GM19023 (cell line): ENCODE results near the gene CHGA.

ENCODE experiments used
- ATAC-seq: cut with Tn5 transposase; IDR thresholded peaks from one replicate; pipeline ENCODE4 v1.9.1; 2021; ENCODE audit warnings: mild to moderate bottlenecking, moderate library complexity; ENCODE audit not compliant: unreplicated experiment

Gene CHGA

DNA sequence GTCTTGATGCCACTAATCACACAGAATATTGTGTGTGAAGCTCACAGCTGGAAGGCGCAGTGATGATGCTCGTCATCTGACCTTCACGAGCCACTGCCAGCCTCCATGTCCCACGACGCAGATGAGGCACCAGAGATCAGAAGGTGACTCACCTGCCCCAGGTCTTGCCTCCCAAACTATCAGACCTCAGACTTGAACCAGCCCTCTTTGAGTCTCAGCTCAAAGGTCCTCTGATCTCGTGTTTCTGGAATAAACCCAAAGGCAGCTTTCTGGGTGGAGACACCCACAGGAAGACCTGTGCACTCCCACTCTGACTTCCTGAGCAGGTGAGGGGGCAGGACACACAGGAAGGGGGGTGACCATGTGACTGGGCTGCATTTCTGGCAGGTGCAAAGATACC lies 19.6 kb upstream of the CHGA start:
- no peak for ATAC-seq

DNA sequence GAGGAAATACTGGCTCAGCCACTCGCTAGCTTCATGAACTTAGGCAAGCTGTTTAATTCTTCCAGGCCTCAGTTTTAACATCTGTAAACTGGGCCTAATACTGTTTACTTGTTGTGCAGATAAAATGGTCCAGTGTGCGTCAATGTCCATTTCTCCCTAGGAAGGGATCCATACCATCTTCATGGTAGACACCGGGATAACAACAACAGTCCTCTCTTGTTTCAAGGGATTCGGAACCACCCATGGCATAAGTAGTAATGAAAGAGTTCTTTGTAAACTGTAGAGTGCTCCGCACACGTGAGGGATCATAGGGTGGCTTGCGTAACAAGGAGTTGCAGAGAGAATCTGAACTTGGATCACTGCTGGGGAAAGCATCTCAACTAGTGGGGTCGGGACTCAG lies 17.3 kb upstream of the CHGA start:
- ATAC-seq, result no peak

DNA sequence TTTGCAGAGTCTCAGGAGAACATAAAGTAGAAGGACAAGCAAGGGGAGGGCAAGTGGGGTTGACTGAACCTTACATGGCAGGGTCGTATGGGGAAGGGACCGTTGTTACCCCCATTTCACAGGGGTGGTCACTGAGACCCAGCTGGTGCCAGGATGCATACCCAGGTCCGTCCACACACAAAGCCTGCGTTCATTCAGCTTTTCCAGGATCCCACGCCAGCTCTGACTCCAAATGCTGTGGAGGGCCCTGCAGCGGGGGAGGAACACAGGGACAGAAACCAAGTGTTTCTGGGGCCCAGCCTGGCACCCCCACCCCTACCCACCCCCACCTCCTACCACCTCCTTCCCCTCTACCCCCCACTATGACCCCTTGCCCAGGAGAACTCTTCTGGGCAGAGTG lies 16.5 kb upstream of the CHGA start:
- no peak for ATAC-seq

DNA sequence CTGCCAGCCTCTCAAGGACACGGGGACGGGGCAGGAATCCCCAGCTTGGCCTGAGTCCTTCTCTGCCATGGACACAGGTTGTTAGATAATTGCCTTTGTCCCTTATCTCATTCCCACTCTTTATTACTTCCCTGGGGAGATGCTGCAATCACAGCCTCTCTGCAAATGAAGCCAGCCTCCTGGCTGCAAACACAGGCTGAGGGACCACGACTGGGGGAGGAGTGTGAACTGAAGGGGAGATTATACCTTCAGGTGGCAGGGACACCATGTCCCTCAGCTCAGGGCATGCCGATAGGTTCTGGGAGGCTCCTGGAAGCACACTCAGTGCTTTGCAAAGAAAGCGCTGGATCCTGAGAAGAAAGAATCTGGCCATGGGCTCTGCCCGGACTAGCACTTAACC lies 16.1 kb upstream of the CHGA start:
- no peak for ATAC-seq

DNA sequence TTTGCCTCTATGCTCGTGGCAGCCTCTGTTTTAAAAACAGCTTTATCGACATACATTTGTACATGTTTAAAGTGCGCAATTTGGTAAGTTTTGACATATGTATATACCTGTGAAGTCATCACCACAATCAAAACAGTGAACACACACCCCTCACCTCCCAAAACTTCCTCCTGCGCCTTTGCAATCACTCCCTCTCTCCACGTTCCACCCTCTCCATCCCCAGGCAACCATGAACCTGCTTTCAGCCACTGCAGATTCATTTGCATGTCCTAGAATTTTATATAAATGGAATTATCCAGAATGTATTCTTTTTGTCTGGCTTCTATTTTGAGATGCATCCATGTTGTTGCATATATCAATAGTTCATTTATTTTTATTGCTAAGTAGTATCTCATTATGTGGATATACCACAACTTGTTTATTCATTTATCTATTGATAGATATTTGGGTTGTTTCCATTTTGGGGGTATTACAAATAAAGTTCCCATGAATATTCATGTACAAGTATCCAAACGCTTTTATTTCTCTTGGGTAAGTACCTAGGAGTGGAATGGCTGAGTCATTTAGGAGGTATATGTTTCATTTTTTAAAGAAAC lies 15.5 kb upstream of the CHGA start:
- ATAC-seq, result no peak

DNA sequence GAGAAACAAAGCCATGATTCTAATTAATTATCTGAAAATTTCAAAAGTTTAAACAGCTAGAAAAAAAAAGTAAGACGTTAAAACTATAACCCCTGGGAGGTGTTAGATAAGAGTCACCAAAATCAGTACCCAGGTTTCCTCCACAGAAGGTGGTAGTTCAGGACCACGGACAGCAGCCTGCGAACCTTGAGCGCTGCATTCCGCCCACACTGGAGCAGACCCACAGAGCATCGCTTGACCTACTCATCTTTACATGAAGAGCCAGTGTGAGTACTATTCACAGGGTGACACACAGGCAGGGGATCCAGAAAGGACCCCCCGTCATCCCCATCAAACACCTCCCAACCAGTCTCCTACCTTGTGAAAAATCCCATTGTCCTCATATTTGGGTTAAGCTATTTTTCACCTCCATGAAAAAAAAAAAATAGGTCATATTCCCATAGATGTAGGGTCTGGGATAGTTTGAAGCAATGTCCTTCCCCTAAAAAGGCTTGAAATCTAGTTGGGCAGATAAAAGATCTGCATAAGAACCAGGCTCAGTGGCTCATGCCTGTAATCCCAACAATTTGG lies 8.8 kb upstream of the CHGA start:
- ATAC-seq, result no peak

DNA sequence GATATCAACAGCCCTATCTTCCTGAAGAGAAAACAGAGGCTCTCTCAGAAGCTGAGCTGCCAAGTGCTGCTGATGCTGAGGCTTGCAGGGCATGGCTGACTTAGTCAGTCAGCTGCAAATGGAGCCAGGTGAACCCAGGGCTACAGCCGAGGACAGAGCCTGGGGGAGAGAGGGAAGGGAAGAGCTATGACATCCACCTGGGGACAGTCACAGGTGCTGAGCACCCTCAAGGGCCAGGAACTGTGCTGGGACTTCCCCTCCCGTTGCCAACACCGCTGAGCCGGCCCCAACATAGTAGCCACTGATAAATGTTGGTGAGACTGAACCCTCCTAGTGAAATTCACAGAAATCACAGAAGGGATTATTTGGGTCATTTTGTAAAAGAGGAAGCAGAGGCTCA lies 6.7 kb upstream of the CHGA start:
- ATAC-seq, result no peak

DNA sequence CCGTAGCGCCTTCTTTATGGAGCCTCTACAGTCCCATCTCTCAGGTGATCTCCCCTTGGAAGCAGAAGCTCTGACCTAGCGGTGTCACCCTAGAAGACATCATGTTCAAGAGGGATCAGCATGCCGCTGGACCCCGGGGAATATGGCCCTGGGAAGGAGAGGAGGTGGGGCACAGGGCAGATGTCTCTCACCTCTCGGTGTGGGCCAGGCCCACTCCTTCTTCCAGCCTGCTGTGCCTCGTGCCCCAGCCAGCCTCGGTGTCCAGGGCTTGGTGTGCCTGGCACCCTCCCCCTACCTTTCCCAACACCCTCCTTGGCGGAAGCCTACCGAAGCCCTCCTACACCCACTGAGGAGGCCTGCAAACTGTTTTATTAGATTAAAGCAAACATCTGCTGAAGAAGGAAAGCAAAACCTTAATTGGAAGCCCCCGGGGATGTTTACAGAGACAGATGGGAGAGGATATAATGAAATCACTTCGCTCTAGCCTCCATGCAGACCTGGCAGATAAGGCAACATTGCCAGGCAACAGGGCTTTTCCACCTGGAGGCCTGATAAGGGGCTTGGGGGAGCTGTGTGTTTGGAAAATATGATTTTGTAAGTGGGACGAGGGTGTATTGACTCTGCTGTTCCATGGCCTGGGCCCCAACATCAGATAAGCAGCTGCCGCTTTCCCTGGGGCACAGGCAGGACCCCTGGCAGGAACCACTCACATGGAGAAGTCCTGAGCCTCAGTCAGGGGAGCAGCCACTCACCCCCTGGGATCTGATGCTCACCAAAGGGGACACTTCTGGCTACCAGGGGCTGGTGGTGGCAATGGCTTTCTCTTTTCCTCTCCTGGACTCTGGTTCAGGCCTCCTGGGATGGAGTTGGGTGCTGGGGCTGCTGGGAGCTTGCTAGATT lies 5.7 kb upstream of the CHGA start:
- no peak for ATAC-seq

DNA sequence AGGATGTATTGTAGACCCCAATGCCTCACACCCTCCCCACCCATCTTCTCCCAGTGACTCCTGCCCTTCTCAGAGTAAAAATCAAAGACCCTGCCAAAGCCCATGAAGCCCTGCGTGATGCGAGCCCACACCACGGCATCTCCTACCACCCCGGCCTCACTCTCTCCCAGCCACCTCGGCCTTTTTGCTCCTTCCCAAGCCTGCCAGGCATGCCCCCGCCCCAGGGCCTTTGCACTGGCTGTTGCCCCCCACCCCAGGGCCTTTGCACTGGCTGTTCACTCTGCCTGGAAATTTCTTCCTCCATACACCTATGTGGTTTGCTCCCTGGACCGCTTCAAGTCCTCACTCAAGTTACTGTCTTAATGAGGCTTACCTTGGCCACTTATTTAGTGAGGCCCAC lies 5.0 kb upstream of the CHGA start:
- no peak for ATAC-seq

DNA sequence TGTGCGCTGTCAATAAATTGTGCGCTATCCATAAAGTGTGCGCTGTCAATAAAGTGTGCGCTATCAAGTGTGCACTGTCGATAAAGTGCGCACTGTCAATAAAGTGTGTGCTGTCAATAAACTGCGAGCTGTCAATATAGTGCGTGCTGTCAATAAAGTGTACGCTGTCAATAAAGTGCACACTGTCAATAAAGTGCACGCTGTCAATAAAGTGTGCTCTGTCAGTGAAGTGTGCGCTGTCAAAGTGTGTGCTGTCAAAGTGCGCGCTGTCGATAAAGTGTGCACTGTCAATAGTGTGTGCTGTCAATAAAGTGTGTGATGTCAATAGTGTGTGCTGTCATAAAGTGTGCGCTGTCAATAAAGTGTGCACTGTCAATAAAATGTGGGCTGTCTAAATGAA lies 2.9 kb upstream of the CHGA start:
- ATAC-seq, result no peak

DNA sequence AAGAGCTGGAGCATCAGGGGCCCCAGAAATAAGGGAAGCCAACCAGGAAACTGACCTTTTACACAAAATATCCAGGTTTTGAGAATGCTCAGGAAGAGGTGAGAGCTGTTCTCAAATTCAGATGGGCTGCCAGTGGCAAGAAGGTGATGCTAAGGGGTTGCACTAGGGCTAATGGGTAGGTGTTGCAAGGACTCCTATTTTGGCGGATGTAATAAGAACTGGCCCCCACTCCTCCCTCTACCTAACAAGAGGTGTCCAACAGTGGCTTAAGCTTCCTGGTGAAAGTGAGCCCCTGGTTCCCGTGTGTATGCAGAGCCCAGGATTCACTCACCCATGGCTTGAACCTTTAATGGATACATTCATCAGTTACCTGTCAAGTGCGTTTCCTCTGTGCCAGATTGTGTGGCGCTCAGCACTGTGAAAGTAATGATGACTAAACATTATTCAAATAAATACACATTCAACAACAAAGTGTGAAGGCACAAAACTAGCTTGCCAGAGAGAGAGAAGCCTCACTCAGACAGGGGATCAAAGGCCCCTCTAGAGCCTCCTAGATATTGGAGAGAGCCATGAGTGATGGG lies 705 bp upstream of the CHGA start:
- no peak for ATAC-seq

DNA sequence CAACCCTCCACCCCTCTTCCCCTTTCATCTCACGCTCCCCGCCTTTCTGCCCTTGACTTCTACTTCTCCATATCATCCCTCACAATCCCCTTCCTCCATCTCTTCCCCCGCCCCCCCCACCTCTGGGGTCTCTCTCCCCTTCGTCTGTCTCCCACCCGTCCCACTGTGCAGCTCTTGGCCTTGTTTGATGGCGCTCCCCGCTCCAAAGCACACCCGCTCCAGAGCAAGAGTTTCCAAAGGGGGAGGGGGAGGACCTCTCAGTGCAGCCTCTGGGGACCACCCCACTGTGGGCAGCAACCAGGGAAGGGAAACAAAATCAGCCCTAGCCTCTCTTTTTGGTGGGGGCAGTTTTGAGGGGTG lies 774 bp downstream of the CHGA start:
- no peak for ATAC-seq

DNA sequence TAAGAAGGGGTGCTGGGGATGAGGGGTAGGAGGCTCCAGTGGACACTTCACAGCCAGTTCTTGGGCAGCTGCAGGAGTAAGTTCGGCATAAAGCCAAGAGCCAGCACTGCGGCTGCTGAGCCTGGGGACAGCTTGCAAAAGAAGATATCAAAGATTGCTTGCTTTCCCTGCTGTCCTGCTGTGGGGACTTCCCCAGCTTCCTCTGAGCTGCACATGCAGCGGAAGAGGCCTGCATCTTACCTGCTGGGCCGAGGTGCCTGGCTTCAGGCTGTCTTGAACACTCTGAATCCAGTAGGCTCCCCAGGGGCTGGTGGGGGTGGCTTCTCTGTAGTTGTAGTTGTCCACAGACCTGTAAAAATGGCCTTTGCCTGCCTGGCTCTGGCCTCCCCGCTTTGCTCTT lies 1.3 kb downstream of the CHGA start:
- ATAC-seq, result no peak

DNA sequence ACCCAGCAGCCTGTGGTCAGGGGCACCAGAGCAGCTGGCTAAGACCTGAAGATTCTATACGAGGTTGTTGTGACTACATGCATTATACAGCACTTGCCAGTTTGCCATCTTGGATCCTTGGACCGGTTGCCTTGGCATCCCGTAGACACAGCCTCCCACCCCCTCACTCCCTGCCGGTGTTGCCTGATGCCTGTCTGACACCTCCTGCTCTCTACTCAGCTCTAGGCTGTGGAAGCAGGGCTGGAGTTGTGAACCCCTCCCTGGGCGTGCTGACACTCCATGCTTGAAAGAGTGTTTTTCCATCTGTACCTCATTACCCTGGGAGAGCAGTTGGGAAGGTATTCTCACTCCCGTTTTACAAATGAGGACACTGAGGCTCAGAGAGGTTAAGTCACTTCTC lies 2.5 kb downstream of the CHGA start:
- no peak for ATAC-seq

DNA sequence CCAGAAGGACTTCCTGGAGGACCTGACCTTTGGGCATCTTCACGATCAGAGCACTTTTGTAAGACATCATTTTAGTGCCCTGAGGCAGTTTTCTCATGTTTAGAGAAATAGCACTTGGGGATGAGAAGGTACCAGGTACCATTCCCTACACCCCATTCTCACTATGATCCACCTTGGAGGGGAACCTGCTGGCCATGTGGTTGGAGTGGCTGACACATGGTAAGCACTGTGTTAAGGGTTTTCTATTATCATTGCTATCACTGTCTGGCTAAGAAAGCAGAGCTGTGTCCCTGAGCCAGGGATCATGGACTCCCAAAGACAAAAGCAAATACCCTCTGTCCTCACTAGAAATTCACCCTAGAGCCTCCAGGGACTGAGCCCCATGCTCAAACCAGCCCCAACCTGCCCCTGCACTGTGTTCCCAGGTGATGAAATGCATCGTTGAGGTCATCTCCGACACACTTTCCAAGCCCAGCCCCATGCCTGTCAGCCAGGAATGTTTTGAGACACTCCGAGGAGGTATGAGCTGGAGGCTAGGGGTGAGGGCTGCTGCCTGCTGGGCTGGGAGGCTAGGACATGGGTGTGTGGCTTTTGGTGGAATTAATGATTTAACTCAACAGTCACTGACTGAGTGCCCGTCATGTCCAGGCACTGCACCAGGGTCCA lies 3.4 kb downstream of the CHGA start:
- no peak for ATAC-seq

DNA sequence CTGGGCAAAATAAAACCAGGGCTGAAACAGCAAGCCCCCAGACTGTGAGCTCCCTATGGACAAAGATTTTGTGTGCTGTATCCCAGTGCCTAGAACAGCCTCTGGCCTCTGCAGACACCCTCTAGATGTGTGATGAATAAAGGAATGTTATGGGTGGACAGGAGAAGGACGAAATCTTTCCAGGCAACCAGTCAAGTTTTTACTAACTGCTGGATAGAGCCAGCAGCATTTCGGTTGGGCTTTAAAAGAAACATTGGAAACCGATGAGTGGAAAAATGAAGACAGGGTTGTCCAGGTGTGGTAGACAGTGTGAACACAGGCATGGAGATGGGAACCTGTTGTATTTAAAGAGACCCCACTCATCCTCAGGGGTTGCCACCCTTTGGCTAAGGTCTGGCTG lies 4.0 kb downstream of the CHGA start:
- ATAC-seq, result no peak

DNA sequence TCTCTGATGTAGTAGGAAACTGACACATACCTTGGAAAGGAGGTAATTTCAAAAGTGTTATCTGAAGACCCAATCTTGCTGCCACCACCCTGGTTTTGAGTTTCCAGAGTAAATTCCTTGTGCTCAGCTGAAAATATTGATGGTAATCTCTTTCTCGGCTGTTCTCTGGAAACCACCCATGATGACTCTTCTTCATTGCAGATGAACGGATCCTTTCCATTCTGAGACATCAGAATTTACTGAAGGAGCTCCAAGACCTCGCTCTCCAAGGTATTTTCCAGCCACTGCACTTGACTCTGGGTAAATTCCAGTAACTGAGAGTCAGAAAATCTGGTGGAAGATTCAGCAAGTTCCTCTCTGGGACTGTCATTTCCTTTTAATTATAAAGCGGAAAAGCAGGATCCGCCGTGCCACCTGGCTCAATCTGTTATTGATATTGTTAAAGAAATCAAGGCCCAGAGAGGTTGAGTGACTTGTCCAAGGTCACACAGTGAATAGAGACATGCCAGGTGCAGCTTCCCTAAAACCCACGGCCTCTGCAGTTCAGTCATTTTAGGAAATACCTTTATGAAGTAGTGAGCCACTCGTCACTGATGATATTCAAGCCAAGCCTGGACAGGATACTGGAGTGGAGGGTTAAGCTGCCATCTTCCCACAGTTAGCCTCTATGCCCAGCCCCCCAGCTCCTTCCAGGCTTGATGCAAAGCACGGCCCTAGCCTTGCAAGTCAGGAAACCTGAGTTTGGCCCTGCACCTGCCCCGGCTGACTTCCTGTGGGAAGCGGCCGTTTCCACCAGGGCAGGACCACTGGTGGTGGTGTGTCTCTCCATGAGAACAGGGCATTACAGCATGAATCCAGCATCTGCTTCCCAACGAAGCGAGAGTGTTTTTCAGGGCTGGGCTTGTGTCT lies 4.7 kb downstream of the CHGA start:
- no peak for ATAC-seq

DNA sequence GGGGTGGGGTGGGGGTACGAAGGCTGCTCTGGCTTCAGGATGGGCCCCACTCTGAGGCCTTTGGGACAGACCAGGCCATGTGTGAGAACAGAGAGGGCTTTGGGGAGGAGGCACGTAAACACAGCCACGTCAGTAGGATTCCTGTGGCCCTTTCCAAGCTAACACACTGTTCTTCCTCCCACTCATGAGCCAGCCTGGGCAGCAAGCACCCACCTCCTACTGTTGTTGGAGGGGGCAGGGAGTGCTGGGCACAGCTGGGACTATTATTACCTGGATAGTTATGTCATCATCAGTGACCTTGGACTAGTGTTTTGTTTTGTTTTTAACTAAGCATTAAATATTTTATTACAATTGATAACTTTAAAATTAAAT lies 5.3 kb downstream of the CHGA start:
- no peak for ATAC-seq

DNA sequence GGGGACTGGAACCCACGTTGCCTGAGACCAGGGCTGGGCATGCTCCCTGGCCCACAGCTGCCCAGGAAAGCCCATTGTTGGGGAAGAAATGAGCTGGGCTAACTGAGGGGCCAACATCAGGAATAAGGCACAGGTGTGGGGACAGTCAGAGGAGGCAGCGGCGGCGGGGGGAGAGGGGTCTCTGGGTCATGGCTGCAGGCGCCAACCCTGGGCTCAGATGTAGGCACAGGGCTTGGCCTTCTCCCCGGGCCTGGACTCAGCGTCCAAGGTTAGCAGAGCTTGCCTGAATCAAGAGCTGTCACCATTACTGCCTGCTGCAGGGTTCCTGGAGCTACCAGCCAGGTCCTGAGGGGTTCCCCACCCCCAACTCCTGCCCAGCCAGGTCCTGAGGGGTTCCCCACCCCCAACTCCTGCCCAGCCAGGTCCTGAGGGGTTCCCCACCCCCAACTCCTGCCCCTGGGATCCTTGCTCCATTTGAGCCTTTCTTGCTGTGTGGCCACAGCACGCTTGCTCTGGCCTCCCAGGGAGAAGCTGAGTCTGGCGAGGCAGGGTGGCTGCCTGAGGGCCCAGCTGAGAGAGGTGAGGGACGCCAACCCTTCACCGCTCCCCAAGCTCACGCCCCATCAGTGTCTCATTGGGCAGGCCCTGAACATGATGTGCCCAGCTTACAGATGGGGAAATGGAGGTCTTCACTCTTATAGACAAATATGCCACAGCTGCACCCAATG lies 6.2 kb downstream of the CHGA start:
- no peak for ATAC-seq
